ENCODE measurements around the gene OR1F1. TPM values are rescaled to one million over a fixed set of nuclear protein-coding genes. Genes with fewer than 3 reads are reported as not detected.

Gene OR1F1
- total RNA-seq, 1 experiment from 2014 or later = not detected

DNA sequence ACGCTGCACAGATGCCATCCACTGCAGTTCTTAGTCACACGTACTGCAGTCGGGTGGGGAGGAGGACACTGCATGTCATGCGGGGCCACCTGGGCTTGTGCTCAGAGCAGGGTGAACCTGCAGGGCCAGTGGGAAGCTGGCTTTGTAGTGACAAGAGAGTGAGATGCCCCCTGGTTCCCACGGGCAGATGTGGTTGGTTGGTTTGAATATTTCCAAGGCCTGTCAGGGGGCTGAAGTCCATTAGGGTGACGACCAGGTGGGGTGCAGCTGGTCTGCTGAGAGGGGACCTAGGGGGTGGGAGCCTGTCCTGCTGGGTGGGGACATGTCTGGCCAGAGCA, 38.8 kb upstream of the OR1F1 start:
- Histone ChIP-seq H3K4me3 (ENCODE audit: low read depth, low read length, poor library complexity, severe bottlenecking) (peak overlapping the region; percentile 63), H3K27ac (ENCODE audit: low read depth, low read length, poor library complexity, severe bottlenecking) (no peak overlapping the region), H3K4me1 (ENCODE audit: insufficient read depth, low read length, poor library complexity, severe bottlenecking) (no peaks in the 10 kb centered on the region), H3K36me3 (ENCODE audit: insufficient read depth, low read length, poor library complexity, severe bottlenecking) (no peaks in the 10 kb centered on the region), H3K27me3 (replicated peaks; ENCODE audit: insufficient read depth, low read depth, low read length, poor library complexity) (no peaks in the 10 kb centered on the region), H3K9me3 (ENCODE audit: low read depth, low read length, poor library complexity, severe bottlenecking) (no peaks in the 10 kb centered on the region)
- TF ChIP-seq, protein P1, sequence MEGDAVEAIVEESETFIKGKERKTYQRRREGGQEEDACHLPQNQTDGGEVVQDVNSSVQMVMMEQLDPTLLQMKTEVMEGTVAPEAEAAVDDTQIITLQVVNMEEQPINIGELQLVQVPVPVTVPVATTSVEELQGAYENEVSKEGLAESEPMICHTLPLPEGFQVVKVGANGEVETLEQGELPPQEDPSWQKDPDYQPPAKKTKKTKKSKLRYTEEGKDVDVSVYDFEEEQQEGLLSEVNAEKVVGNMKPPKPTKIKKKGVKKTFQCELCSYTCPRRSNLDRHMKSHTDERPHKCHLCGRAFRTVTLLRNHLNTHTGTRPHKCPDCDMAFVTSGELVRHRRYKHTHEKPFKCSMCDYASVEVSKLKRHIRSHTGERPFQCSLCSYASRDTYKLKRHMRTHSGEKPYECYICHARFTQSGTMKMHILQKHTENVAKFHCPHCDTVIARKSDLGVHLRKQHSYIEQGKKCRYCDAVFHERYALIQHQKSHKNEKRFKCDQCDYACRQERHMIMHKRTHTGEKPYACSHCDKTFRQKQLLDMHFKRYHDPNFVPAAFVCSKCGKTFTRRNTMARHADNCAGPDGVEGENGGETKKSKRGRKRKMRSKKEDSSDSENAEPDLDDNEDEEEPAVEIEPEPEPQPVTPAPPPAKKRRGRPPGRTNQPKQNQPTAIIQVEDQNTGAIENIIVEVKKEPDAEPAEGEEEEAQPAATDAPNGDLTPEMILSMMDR (conservative IDR thresholded peaks at IDR 0.05; ENCODE audit: low read depth, low read length) = no peak
- TF ChIP-seq EZH2 (IDR thresholded peaks at IDR 0.05; ENCODE audit: borderline replicate concordance, low read depth, low read length, poor library complexity, severe bottlenecking) = no peak
- intact Hi-C loops (cut with micrococcal nuclease; ENCODE audit: unreplicated experiment) = no loop called here
- BruUV-seq (replicated peaks) = no TSS peak
- POLR2A ChIA-PET (ENCODE audit: low non-redundant PET) = interaction anchor here (0.5 kb wide), 1 partner anchor 148 kb away, joined by 5 read pairs; no protein-coding TSS in a partner anchor
- CTCF ChIA-PET = interaction anchor here (1.5 kb wide), 1 partner anchor 14 kb away, joined by 3 read pairs; the partner anchor contains the start of gene ZNF213
- DNase-seq (ENCODE audit: low spot score) = no peak

DNA sequence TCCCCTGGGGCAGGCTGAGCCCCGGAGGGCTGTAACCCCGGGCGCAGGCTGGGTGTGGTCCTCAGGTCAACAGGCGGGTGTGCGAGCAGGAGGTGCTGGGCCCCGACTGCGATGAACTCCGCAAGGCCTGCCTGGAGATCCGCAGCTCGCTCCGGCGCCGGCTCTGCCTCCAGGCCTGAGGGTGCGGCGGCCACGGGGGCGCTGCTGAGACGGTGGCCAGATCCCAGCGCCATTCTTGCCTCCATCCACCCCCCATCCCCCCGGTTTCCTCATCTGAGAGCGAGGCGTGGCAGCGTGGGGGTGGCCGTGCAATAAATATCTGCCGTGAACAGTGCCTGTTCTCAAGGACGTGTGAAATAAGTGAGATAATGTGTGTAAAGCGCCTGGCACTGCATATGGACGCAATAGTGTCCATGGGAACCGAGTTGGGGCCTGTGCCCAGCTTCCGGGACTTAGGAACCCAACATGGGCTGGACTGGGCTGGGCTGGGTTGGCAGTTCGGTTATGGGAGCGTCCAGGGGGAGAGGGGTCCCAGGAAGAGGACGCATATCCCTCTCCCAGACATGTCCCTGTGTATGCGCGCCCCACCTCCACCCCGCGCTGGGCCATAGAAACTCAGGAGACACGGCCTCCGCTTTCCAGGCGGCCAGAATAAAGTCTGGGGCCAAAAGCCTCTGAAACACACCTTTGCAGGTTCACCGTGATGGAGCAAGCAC, 38.2 kb upstream of the OR1F1 start:
- BruUV-seq (replicated peaks) = no TSS peak
- Histone ChIP-seq H3K4me1 (ENCODE audit: insufficient read depth, low read length, poor library complexity, severe bottlenecking) (no peaks in the 10 kb centered on the region), H3K27ac (ENCODE audit: low read depth, low read length, poor library complexity, severe bottlenecking) (peak overlapping the region; percentile 70), H3K27me3 (replicated peaks; ENCODE audit: insufficient read depth, low read depth, low read length, poor library complexity) (no peaks in the 10 kb centered on the region), H3K9me3 (ENCODE audit: low read depth, low read length, poor library complexity, severe bottlenecking) (no peaks in the 10 kb centered on the region), H3K36me3 (ENCODE audit: insufficient read depth, low read length, poor library complexity, severe bottlenecking) (no peaks in the 10 kb centered on the region), H3K4me3 (ENCODE audit: low read depth, low read length, poor library complexity, severe bottlenecking) (peak overlapping the region; percentile 63)
- intact Hi-C loops (cut with micrococcal nuclease; ENCODE audit: unreplicated experiment) = loop anchor here (2.0 to 10.0 kb wide), 2 partner anchors 39 to 95 kb away; partner anchors contain the start of gene OR1F1
- CTCF ChIA-PET = interaction anchor here (0.6 to 1.5 kb wide), 3 partner anchors 15 to 20 kb away, joined by 3 to 11 read pairs (median 4); partner anchors contain the start of gene ZNF213
- POLR2A ChIA-PET (ENCODE audit: low non-redundant PET) = interaction anchor here (0.5 to 0.9 kb wide), 3 partner anchors 32 to 147 kb away, joined by 3 to 5 read pairs (median 4); no protein-coding TSS in a partner anchor
- peak; percentile 70 for DNase-seq (ENCODE audit: low spot score)
- TF ChIP-seq, protein P1 (conservative IDR thresholded peaks at IDR 0.05; ENCODE audit: low read depth, low read length) = peak; percentile 64
- no peak for TF ChIP-seq EZH2 (IDR thresholded peaks at IDR 0.05; ENCODE audit: borderline replicate concordance, low read depth, low read length, poor library complexity, severe bottlenecking)

DNA sequence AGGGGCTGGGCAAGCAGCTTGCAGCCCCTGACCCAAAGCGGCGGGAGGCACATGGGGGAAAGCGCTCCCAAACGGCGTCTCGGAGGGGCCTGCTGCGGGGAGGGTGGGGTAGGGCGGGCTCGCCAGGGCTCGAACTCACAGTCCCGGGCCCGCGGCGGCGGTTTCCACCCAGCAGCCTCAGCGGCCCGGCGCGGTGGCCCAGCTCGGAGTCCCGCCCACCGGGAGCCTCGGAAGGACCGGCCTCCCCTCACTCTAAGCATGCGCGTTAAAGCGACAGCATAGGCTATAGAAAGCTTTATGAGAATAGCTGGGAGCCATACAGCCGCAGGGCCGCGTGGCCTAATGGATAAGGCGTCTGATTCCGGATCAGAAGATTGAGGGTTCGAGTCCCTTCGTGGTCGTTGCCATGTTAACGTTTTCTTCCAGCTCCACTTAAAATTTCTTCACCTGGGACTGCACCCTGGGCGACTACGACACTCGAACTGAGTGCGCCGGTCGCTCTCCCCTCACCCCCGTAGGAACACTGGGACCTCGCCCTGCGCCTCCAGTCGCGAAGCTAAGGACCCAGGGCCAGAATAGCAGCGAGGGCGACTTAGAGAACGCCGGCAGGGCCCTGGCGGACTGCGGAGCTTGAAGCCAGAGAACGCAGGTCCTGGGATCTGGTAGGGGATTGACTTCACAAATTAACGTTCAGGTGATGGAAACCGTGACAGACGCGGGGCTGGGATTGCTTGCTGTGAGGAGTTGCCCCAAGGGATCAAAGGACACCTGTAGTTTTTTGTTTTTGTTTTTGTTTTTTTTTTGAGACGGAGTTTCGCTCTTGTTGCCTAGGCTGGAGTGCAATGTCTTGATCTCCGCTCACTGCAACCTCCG, 37.4 kb upstream of the OR1F1 start:
- H3K36me3 ChIP-seq (ENCODE audit: insufficient read depth, low read length, poor library complexity, severe bottlenecking) = no peaks in the 10 kb centered on the region
- ChIA-PET POLR2A (ENCODE audit: low non-redundant PET) (interaction anchor here (0.5 to 0.9 kb wide), 4 partner anchors 31 to 250 kb away, joined by 3 to 7 read pairs (median 4); partner anchors contain the start of genes ZNF174 and ZSCAN32), CTCF (interaction anchor here (0.6 to 1.5 kb wide), 5 partner anchors 16 to 293 kb away, joined by 3 to 15 read pairs (median 5); partner anchors contain the start of gene ZNF213)
- TSS peak; percentile 98 for BruUV-seq (replicated peaks)
- H3K27me3 ChIP-seq (replicated peaks; ENCODE audit: insufficient read depth, low read depth, low read length, poor library complexity) = no peaks in the 10 kb centered on the region
- intact Hi-C loops (cut with micrococcal nuclease; ENCODE audit: unreplicated experiment) = loop anchor here (2.0 to 10.0 kb wide), 2 partner anchors 38 to 96 kb away; partner anchors contain the start of gene OR1F1
- H3K4me1 ChIP-seq (ENCODE audit: insufficient read depth, low read length, poor library complexity, severe bottlenecking) = no peaks in the 10 kb centered on the region
- H3K4me3 ChIP-seq (ENCODE audit: low read depth, low read length, poor library complexity, severe bottlenecking) = peak overlapping the region; percentile 63
- TF ChIP-seq EZH2 (IDR thresholded peaks at IDR 0.05; ENCODE audit: borderline replicate concordance, low read depth, low read length, poor library complexity, severe bottlenecking) = no peak
- TF ChIP-seq, protein P1 (conservative IDR thresholded peaks at IDR 0.05; ENCODE audit: low read depth, low read length) = no peak
- no peaks in the 10 kb centered on the region for H3K9me3 ChIP-seq (ENCODE audit: low read depth, low read length, poor library complexity, severe bottlenecking)
- DNase-seq (ENCODE audit: low spot score) = peak; percentile 98
- H3K27ac ChIP-seq (ENCODE audit: low read depth, low read length, poor library complexity, severe bottlenecking) = peak overlapping the region; percentile 70

All from A673 (cell line).